ENCODE results near the gene LAMP5.

Gene LAMP5

GRCh38 chr20:9488063-9488462 is 26.3 kb upstream of the LAMP5 start:
- H3K9me3 ChIP-seq (ENCODE audit: insufficient read depth, low read depth, low read length), result no peaks in the 10 kb centered on the region
- H3K9ac ChIP-seq (ENCODE audit: low read depth, low read length), result no peak overlapping the region

GRCh38 chr20:9490161-9490560 is 24.2 kb upstream of the LAMP5 start:
- H3K36me3 ChIP-seq (ENCODE audit: insufficient read depth, low read depth, low read length), result no peaks in the 10 kb centered on the region
- no peaks in the 10 kb centered on the region for H3K9me3 ChIP-seq (ENCODE audit: insufficient read depth, low read depth, low read length)
- H3K27me3 ChIP-seq (ENCODE audit: insufficient read depth, low read length), result no peaks in the 10 kb centered on the region
- no peak overlapping the region for H3K4me3 ChIP-seq (ENCODE audit: low read length)
- no peak overlapping the region for H3K27ac ChIP-seq (ENCODE audit: low read length)
- H3K4me1 ChIP-seq (ENCODE audit: insufficient read depth, low read length), result no peaks in the 10 kb centered on the region
- no peak overlapping the region for H3K9ac ChIP-seq (ENCODE audit: low read depth, low read length)

More at GRCh38 chr20:9488063-9488462, 26.3 kb upstream of the LAMP5 start:
- Histone ChIP-seq H3K4me3 (ENCODE audit: low read length) (no peak overlapping the region), H3K27ac (ENCODE audit: low read length) (no peak overlapping the region), H3K27me3 (ENCODE audit: insufficient read depth, low read length) (no peaks in the 10 kb centered on the region), H3K36me3 (ENCODE audit: insufficient read depth, low read depth, low read length) (no peaks in the 10 kb centered on the region), H3K4me1 (ENCODE audit: insufficient read depth, low read length) (no peaks in the 10 kb centered on the region)

GRCh38 chr20:9490631-9491030 is 23.8 kb upstream of the LAMP5 start:
- Histone ChIP-seq H3K9ac (ENCODE audit: low read depth, low read length) (no peak overlapping the region), H3K27me3 (ENCODE audit: insufficient read depth, low read length) (no peaks in the 10 kb centered on the region), H3K27ac (ENCODE audit: low read length) (no peak overlapping the region), H3K9me3 (ENCODE audit: insufficient read depth, low read depth, low read length) (no peaks in the 10 kb centered on the region), H3K4me3 (ENCODE audit: low read length) (no peak overlapping the region), H3K36me3 (ENCODE audit: insufficient read depth, low read depth, low read length) (no peaks in the 10 kb centered on the region), H3K4me1 (ENCODE audit: insufficient read depth, low read length) (no peaks in the 10 kb centered on the region)

- Histone ChIP-seq H3K9ac (ENCODE audit: low read depth, low read length) (no peak overlapping the region), H3K4me3 (ENCODE audit: low read length) (no peak overlapping the region), H3K4me1 (ENCODE audit: insufficient read depth, low read length) (no peaks in the 10 kb centered on the region), H3K27ac (ENCODE audit: low read length) (no peak overlapping the region), H3K9me3 (ENCODE audit: insufficient read depth, low read depth, low read length) (no peaks in the 10 kb centered on the region), H3K27me3 (ENCODE audit: insufficient read depth, low read length) (no peaks in the 10 kb centered on the region), H3K36me3 (ENCODE audit: insufficient read depth, low read depth, low read length) (no peaks in the 10 kb centered on the region)
These were observed 23.1 kb upstream of the LAMP5 start for GRCh38 chr20:9491324-9491723.

- no peaks in the 10 kb centered on the region for H3K4me1 ChIP-seq (ENCODE audit: insufficient read depth, low read length)
- H3K27me3 ChIP-seq (ENCODE audit: insufficient read depth, low read length), result no peaks in the 10 kb centered on the region
- no peaks in the 10 kb centered on the region for H3K9me3 ChIP-seq (ENCODE audit: insufficient read depth, low read depth, low read length)
- H3K4me3 ChIP-seq (ENCODE audit: low read length), result no peak overlapping the region
- H3K36me3 ChIP-seq (ENCODE audit: insufficient read depth, low read depth, low read length), result no peaks in the 10 kb centered on the region
- no peak overlapping the region for H3K27ac ChIP-seq (ENCODE audit: low read length)
- no peak overlapping the region for H3K9ac ChIP-seq (ENCODE audit: low read depth, low read length)
These were observed 22.3 kb upstream of the LAMP5 start for GRCh38 chr20:9492067-9492466.

- Histone ChIP-seq H3K4me1 (ENCODE audit: insufficient read depth, low read length) (no peaks in the 10 kb centered on the region), H3K27ac (ENCODE audit: low read length) (no peak overlapping the region), H3K27me3 (ENCODE audit: insufficient read depth, low read length) (no peaks in the 10 kb centered on the region), H3K36me3 (ENCODE audit: insufficient read depth, low read depth, low read length) (no peaks in the 10 kb centered on the region), H3K9me3 (ENCODE audit: insufficient read depth, low read depth, low read length) (no peaks in the 10 kb centered on the region), H3K4me3 (ENCODE audit: low read length) (no peak overlapping the region), H3K9ac (ENCODE audit: low read depth, low read length) (no peak overlapping the region)
These were observed 20.6 kb upstream of the LAMP5 start for GRCh38 chr20:9493803-9494202.

- H3K27me3 ChIP-seq (ENCODE audit: insufficient read depth, low read length), result peaks cover 4% of the 10 kb centered on the region; the same call in 1 of the 2 replicates
- H3K4me1 ChIP-seq (ENCODE audit: insufficient read depth, low read length), result no peaks in the 10 kb centered on the region
- no peaks in the 10 kb centered on the region for H3K36me3 ChIP-seq (ENCODE audit: insufficient read depth, low read depth, low read length)
- no peak overlapping the region for H3K4me3 ChIP-seq (ENCODE audit: low read length)
- no peak overlapping the region for H3K9ac ChIP-seq (ENCODE audit: low read depth, low read length)
- H3K27ac ChIP-seq (ENCODE audit: low read length), result no peak overlapping the region
- H3K9me3 ChIP-seq (ENCODE audit: insufficient read depth, low read depth, low read length), result no peaks in the 10 kb centered on the region
These were observed 18.7 kb upstream of the LAMP5 start for GRCh38 chr20:9495701-9496100.

- no peak overlapping the region for H3K27ac ChIP-seq (ENCODE audit: low read length)
- no peaks in the 10 kb centered on the region for H3K9me3 ChIP-seq (ENCODE audit: insufficient read depth, low read depth, low read length)
- no peak overlapping the region for H3K9ac ChIP-seq (ENCODE audit: low read depth, low read length)
- no peaks in the 10 kb centered on the region for H3K36me3 ChIP-seq (ENCODE audit: insufficient read depth, low read depth, low read length)
- peaks cover 7% of the 10 kb centered on the region; the same call in 1 of the 2 replicates for H3K27me3 ChIP-seq (ENCODE audit: insufficient read depth, low read length)
- H3K4me3 ChIP-seq (ENCODE audit: low read length), result no peak overlapping the region
- H3K4me1 ChIP-seq (ENCODE audit: insufficient read depth, low read length), result no peaks in the 10 kb centered on the region
These were observed 18.2 kb upstream of the LAMP5 start for GRCh38 chr20:9496155-9496554.

GRCh38 chr20:9498322-9498721 is 16.1 kb upstream of the LAMP5 start:
- H3K9ac ChIP-seq (ENCODE audit: low read depth, low read length), result no peak overlapping the region
- no peak overlapping the region for H3K27ac ChIP-seq (ENCODE audit: low read length)
- H3K4me1 ChIP-seq (ENCODE audit: insufficient read depth, low read length), result no peaks in the 10 kb centered on the region
- no peaks in the 10 kb centered on the region for H3K9me3 ChIP-seq (ENCODE audit: insufficient read depth, low read depth, low read length)
- H3K36me3 ChIP-seq (ENCODE audit: insufficient read depth, low read depth, low read length), result no peaks in the 10 kb centered on the region
- H3K27me3 ChIP-seq (ENCODE audit: insufficient read depth, low read length), result peaks cover 26% of the 10 kb centered on the region
- H3K4me3 ChIP-seq (ENCODE audit: low read length), result no peak overlapping the region

- H3K4me1 ChIP-seq (ENCODE audit: insufficient read depth, low read length), result peaks cover 4% of the 10 kb centered on the region; the same call in 1 of the 2 replicates
- no peak overlapping the region for H3K9ac ChIP-seq (ENCODE audit: low read depth, low read length)
- H3K9me3 ChIP-seq (ENCODE audit: insufficient read depth, low read depth, low read length), result no peaks in the 10 kb centered on the region
- peaks cover 36% of the 10 kb centered on the region for H3K27me3 ChIP-seq (ENCODE audit: insufficient read depth, low read length)
- no peak overlapping the region for H3K27ac ChIP-seq (ENCODE audit: low read length)
- no peaks in the 10 kb centered on the region for H3K36me3 ChIP-seq (ENCODE audit: insufficient read depth, low read depth, low read length)
- no peak overlapping the region for H3K4me3 ChIP-seq (ENCODE audit: low read length)
These were observed 15.1 kb upstream of the LAMP5 start for GRCh38 chr20:9499126-9499899.

GRCh38 chr20:9500121-9500520 is 14.3 kb upstream of the LAMP5 start:
- no peak overlapping the region for H3K9ac ChIP-seq (ENCODE audit: low read depth, low read length)
- H3K9me3 ChIP-seq (ENCODE audit: insufficient read depth, low read depth, low read length), result no peaks in the 10 kb centered on the region
- H3K4me3 ChIP-seq (ENCODE audit: low read length), result no peak overlapping the region
- H3K36me3 ChIP-seq (ENCODE audit: insufficient read depth, low read depth, low read length), result no peaks in the 10 kb centered on the region
- peaks cover 5% of the 10 kb centered on the region; the same call in 1 of the 2 replicates for H3K4me1 ChIP-seq (ENCODE audit: insufficient read depth, low read length)
- peaks cover 43% of the 10 kb centered on the region for H3K27me3 ChIP-seq (ENCODE audit: insufficient read depth, low read length)
- no peak overlapping the region for H3K27ac ChIP-seq (ENCODE audit: low read length)

GRCh38 chr20:9501473-9501872 is 12.9 kb upstream of the LAMP5 start:
- Histone ChIP-seq H3K9ac (ENCODE audit: low read depth, low read length) (no peak overlapping the region), H3K27ac (ENCODE audit: low read length) (no peak overlapping the region), H3K9me3 (ENCODE audit: insufficient read depth, low read depth, low read length) (no peaks in the 10 kb centered on the region; the same call in 1 of the 2 replicates), H3K4me3 (ENCODE audit: low read length) (no peak overlapping the region), H3K4me1 (ENCODE audit: insufficient read depth, low read length) (peaks cover 11% of the 10 kb centered on the region; the same call in 1 of the 2 replicates), H3K36me3 (ENCODE audit: insufficient read depth, low read depth, low read length) (no peaks in the 10 kb centered on the region), H3K27me3 (ENCODE audit: insufficient read depth, low read length) (peaks cover 57% of the 10 kb centered on the region)

Measured in iPS-20b (cell line).